PC-3 (cell line): ENCODE data around the gene SEMA3B. TPM values are rescaled to one million over a fixed set of nuclear protein-coding genes. Genes with fewer than 3 reads are reported as not detected.
A peak's percentile ranks its signal among the peaks of the same experiment; 100 is the strongest.

Experiments
- ATAC-seq: fragments of 200-7000 bp; cut with Tn5 transposase; 2 replicates; pipeline ENCODE4 v1.9.1; 2020; ENCODE audit warnings: mild to moderate bottlenecking, moderate library complexity
- Bru-seq: library from RNA; stranded (reverse); fragments of 400-500 nt; gene quantifications from one replicate; lab custom pipeline; 2021; lab: Mats Ljungman, UMichigan
- BruChase-seq, 2 experiments: library from RNA; stranded (reverse); fragments of 400-500 nt; gene quantifications; one replicate each; lab custom pipeline; 2021; lab: Mats Ljungman, UMichigan
- BruUV-seq: library from RNA; stranded (reverse); fragments of 400-500 nt; replicated peaks from 2 replicates; lab custom pipeline; 2021; lab: Mats Ljungman, UMichigan
- CTCF ChIA-PET: fragments of 300-600 bp; sonication (Branson Sonifier 250); formaldehyde crosslinking; loops from one replicate; lab custom pipeline; 2022; ENCODE audit warnings: antibody characterized with exemption; lab: Charles Lee
- POLR2A ChIA-PET: fragments of 300-600 bp; sonication (Branson Sonifier 250); formaldehyde crosslinking; loops from one replicate; lab custom pipeline; 2022; ENCODE audit warnings: antibody characterized with exemption; ENCODE audit not compliant: unreplicated experiment; lab: Charles Lee
- DNase-seq: peaks from one replicate; pipeline ENCODE4 v3.0.0-alpha.2; 2015
- H2AFZ ChIP-seq: fragments of 300-600 bp; sonication (generic); 2 replicates; pipeline ENCODE4 v1.6.0; 2016; ENCODE audit warnings: antibody characterized with exemption, low read length
- H3F3A ChIP-seq: fragments of 300-600 bp; sonication (generic); one replicate; pipeline ENCODE4 v1.6.0; 2017; ENCODE audit warnings: antibody characterized with exemption, low read length, control low read depth, mild to moderate bottlenecking; ENCODE audit not compliant: unreplicated experiment
- H3K27ac ChIP-seq: fragments of 300-600 bp; sonication (generic); 2 replicates; pipeline ENCODE4 v1.5.1; 2016; ENCODE audit warnings: mild to moderate bottlenecking, low read length
- H3K27me3 ChIP-seq: fragments of 300-600 bp; sonication (generic); 2 replicates; pipeline ENCODE4 v1.6.1; 2016; ENCODE audit warnings: low read length, mixed read lengths
- H3K36me3 ChIP-seq: fragments of 300-600 bp; sonication (generic); 2 replicates; pipeline ENCODE4 v1.6.1; 2016; ENCODE audit warnings: low read depth, mixed run types, low read length, mixed read lengths
- H3K4me1 ChIP-seq: fragments of 300-600 bp; sonication (generic); 2 replicates; pipeline ENCODE4 v1.5.1; 2016; ENCODE audit warnings: low read length; ENCODE audit not compliant: insufficient read depth
- H3K4me2 ChIP-seq: fragments of 300-600 bp; sonication (generic); 2 replicates; pipeline ENCODE4 v1.6.0; 2016; ENCODE audit warnings: low read length
- H3K4me3 ChIP-seq: fragments of 300-600 bp; sonication (generic); 2 replicates; pipeline ENCODE4 v1.5.1; 2016; ENCODE audit warnings: mild to moderate bottlenecking, low read length, mixed read lengths
- H3K79me2 ChIP-seq: fragments of 300-600 bp; sonication (generic); 2 replicates; pipeline ENCODE4 v1.6.1; 2017; ENCODE audit warnings: low read length, mixed read lengths
- H3K9ac ChIP-seq: fragments of 300-600 bp; sonication (generic); 2 replicates; pipeline ENCODE4 v1.6.0; 2016; ENCODE audit warnings: mild to moderate bottlenecking, low read length
- H3K9me2 ChIP-seq: fragments of 300-600 bp; sonication (generic); replicated peaks from 2 replicates; pipeline ENCODE4 v1.6.1; 2016; ENCODE audit warnings: mixed run types, low read length, mixed read lengths
- H3K9me3 ChIP-seq: fragments of 300-600 bp; sonication (generic); 2 replicates; pipeline ENCODE4 v1.6.1; 2016; ENCODE audit warnings: low read length, mixed read lengths
- H4K20me1 ChIP-seq: fragments of 300-600 bp; sonication (generic); 2 replicates; pipeline ENCODE4 v1.6.1; 2016; ENCODE audit warnings: low read length, mixed read lengths
- EZH2 ChIP-seq: fragments of 300-600 bp; sonication (generic); IDR thresholded peaks from one replicate; pipeline ENCODE4 v1.6.1; 2017; ENCODE audit warnings: antibody characterized with exemption, mild to moderate bottlenecking, low read length; ENCODE audit not compliant: unreplicated experiment
- EZH2phosphoT487 ChIP-seq: fragments of 300-600 bp; sonication (generic); IDR thresholded peaks from 2 replicates; pipeline ENCODE4 v1.6.1; 2018; ENCODE audit warnings: mild to moderate bottlenecking, antibody characterized with exemption, low read length, borderline replicate concordance
- intact Hi-C: fragments of 100-400 bp; cut with micrococcal nuclease; formaldehyde crosslinking; loops from 2 replicates; pipeline ENCODE4 v1.9.0; 2023
- long read RNA-seq: library from polyadenylated mRNA; unstranded; transcript quantifications from one replicate; pipeline ENCODE4 v2.0.0, GENCODE V29; 2021; ENCODE audit not compliant: unreplicated experiment
- total RNA-seq: library from RNA; depleted of rRNA; stranded (reverse); fragments of >200 nt; gene quantifications from 2 replicates; pipeline ENCODE4 v1.2.3, GENCODE V29; 2014; rRNA removed
- TF ChIP-seq, protein P1 (sequence below): fragments of 300-600 bp; sonication (generic); conservative IDR thresholded peaks from 2 replicates; pipeline ENCODE4 v1.5.1; 2017; ENCODE audit warnings: antibody characterized with exemption, low read depth, mild to moderate bottlenecking, low read length

The SEMA3B gene
- total RNA-seq: 40.1 and 63.9 TPM in 2 replicates
- Bru-seq, nascent RNA: percentile 65 among the genes with signal in this experiment
- percentile 80 among the genes with signal in this experiment for BruChase-seq, experiment 1, labeled RNA remaining after a 6-hour chase
- percentile 67 among the genes with signal in this experiment for BruChase-seq, experiment 2, labeled RNA remaining after a 2-hour chase
- long read RNA-seq, transcript SEMA3B-204 (17 exons, 2,755 nt): major isoform, 18 of 122 reads
- long read RNA-seq, transcript SEMA3B-212 (17 exons, 2,958 nt): minor isoform, 16 of 122 reads
- long read RNA-seq, partial matches to known transcripts: 60 of 122 reads
- long read RNA-seq, other reads (novel, unspliced or antisense): 25 of 122 reads

DNA sequence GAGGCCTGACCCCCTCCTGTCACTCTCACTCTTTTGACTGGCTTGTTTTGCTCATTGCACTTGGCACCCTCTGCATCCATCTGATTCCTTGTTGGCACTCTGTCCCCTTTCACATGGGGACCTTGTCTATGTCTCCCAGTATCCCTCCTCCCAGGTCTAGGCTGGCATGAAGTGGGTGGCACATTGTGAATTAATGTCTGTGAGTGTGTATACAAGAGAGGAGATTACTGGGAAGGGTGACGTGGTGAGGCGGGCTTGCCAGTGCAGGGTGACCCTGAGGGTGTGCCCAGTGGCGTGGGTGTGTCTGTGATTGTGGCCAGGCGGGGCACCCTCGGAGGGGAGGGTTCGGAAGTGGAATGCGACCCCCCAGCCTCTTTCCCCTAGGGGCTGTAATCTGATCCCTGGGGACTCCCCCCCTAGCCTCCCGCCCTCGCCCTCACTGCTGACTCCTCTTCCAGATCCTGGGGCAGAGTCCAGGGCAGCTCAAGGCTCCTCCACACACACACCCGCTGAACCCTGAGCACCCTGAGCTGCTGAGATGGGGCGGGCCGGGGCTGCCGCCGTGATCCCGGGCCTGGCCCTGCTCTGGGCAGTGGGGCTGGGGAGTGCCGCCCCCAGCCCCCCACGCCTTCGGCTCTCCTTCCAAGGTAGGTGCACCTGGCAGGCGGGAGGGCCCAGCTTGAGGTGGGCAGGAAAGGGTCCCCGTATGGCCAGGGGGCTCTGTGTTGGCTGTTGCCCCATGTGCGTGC lies at the start of gene SEMA3B:
TSS of gene SEMA3B (plus strand) at position 445 of the 749 bp plus-strand sequence. CDS start at position 539, 94 bp downstream.
- ChIA-PET CTCF (interaction anchor here (0.6 to 1.0 kb wide), 3 partner anchors 9 to 33 kb away, joined by 3 to 8 read pairs (median 4); partner anchors contain the start of gene GNAI2), POLR2A (no interaction called here)
- TF ChIP-seq EZH2phosphoT487: no peak
- TF ChIP-seq EZH2: no peak
- TF ChIP-seq, protein P1, sequence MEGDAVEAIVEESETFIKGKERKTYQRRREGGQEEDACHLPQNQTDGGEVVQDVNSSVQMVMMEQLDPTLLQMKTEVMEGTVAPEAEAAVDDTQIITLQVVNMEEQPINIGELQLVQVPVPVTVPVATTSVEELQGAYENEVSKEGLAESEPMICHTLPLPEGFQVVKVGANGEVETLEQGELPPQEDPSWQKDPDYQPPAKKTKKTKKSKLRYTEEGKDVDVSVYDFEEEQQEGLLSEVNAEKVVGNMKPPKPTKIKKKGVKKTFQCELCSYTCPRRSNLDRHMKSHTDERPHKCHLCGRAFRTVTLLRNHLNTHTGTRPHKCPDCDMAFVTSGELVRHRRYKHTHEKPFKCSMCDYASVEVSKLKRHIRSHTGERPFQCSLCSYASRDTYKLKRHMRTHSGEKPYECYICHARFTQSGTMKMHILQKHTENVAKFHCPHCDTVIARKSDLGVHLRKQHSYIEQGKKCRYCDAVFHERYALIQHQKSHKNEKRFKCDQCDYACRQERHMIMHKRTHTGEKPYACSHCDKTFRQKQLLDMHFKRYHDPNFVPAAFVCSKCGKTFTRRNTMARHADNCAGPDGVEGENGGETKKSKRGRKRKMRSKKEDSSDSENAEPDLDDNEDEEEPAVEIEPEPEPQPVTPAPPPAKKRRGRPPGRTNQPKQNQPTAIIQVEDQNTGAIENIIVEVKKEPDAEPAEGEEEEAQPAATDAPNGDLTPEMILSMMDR: no peak
- Histone ChIP-seq H3K4me2 (peak within 1 kb of the TSS; percentile 83), H3K9ac (peak within 1 kb of the TSS; percentile 60), H3K4me1 (peaks cover 63% of the 10 kb centered on the region), H2AFZ (peak within 1 kb of the TSS; percentile 13; the same call in 1 of the 2 replicates), H3K27me3 (no peaks in the 10 kb centered on the region), H3K9me3 (no peaks in the 10 kb centered on the region), H3K4me3 (peak within 1 kb of the TSS; percentile 55), H3K36me3 (no peaks in the 10 kb centered on the region), H3F3A (no peaks in the 10 kb centered on the region), H3K9me2 (no peaks in the 10 kb centered on the region), H3K79me2 (0 out of 2 replicates have a peak, but pooled peaks cover 3% of the 10 kb centered on the region), H3K27ac (peak within 1 kb of the TSS; percentile 75), H4K20me1 (no peaks in the 10 kb centered on the region)
- intact Hi-C loops: loop anchor here (1.0 kb wide), 1 partner anchor 9 kb away; no protein-coding TSS in a partner anchor
- peak; percentile 63 for ATAC-seq
- peak; percentile 91 for DNase-seq
- no TSS peak for BruUV-seq

DNA sequence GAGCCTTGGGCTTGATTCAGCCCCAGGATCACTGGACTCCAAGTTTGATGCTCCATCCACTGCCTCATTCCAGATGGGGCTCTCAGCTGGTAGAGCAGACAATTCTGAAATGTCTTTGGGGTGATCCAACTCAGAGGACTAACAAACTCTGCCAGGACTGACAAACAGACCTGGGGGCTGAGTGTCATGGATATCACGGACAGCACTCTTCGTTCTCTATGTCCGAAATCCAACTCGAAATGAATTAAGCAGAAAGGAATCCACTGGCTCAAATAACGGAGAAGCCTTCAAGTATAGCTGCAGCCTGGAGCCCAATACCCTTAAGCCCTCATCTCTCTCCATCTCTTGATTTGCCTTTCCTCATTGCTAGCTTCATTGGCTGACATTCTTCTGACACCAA lies 49.7 kb upstream of the SEMA3B start:
- Histone ChIP-seq H3K27me3 (no peaks in the 10 kb centered on the region), H2AFZ (no peak overlapping the region), H3K27ac (no peak overlapping the region), H3K79me2 (no peaks in the 10 kb centered on the region), H3F3A (no peaks in the 10 kb centered on the region), H3K9me3 (no peaks in the 10 kb centered on the region), H3K36me3 (no peaks in the 10 kb centered on the region), H4K20me1 (no peaks in the 10 kb centered on the region), H3K4me1 (peaks cover 3% of the 10 kb centered on the region; the same call in 1 of the 2 replicates), H3K4me3 (no peak overlapping the region), H3K4me2 (no peak overlapping the region), H3K9ac (no peak overlapping the region), H3K9me2 (no peaks in the 10 kb centered on the region)
- no peak for ATAC-seq
- POLR2A ChIA-PET: no interaction called here
- CTCF ChIA-PET: no interaction called here
- TF ChIP-seq EZH2phosphoT487 (no peak), EZH2 (no peak)
- TF ChIP-seq, protein P1: no peak
- no TSS peak for BruUV-seq
- intact Hi-C loops: no loop called here
- DNase-seq: no peak
